GM19463 (cell line): ENCODE results near the gene TSG101.
A peak's percentile ranks its signal among the peaks of the same experiment; 100 is the strongest.

ENCODE experiments used
- ATAC-seq: cut with Tn5 transposase; IDR thresholded peaks from one replicate; pipeline ENCODE4 v1.9.1; 2021; ENCODE audit warnings: mild to moderate bottlenecking, moderate library complexity; ENCODE audit not compliant: unreplicated experiment

The TSG101 gene

GRCh38 chr11:18495271-18495670, 31.5 kb downstream of the TSG101 start:
- no peak for ATAC-seq

- no peak for ATAC-seq
Measured at GRCh38 chr11:18493310-18493709, 33.4 kb downstream of the TSG101 start.

GRCh38 chr11:18492888-18493287, 33.9 kb downstream of the TSG101 start:
- no peak for ATAC-seq

- no peak for ATAC-seq
Measured at GRCh38 chr11:18491924-18492323, 34.8 kb downstream of the TSG101 start.

GRCh38 chr11:18490736-18491485, 35.8 kb downstream of the TSG101 start:
- no peak for ATAC-seq

GRCh38 chr11:18490319-18490718, 36.4 kb downstream of the TSG101 start:
- ATAC-seq = no peak

GRCh38 chr11:18485913-18486528, 40.7 kb downstream of the TSG101 start:
- ATAC-seq = peak; percentile 97

- ATAC-seq = no peak
Measured at GRCh38 chr11:18479063-18479462, 47.7 kb downstream of the TSG101 start.

- no peak for ATAC-seq
Measured at GRCh38 chr11:18472587-18472986, 54.2 kb downstream of the TSG101 start.

GRCh38 chr11:18471995-18472394, 54.7 kb downstream of the TSG101 start:
- ATAC-seq = peak; percentile 70

GRCh38 chr11:18468961-18469360, 57.8 kb downstream of the TSG101 start:
- no peak for ATAC-seq

GRCh38 chr11:18468059-18468458, 58.7 kb downstream of the TSG101 start:
- ATAC-seq = no peak

GRCh38 chr11:18466402-18466801, 60.3 kb downstream of the TSG101 start:
- no peak for ATAC-seq

- ATAC-seq = no peak
Measured at GRCh38 chr11:18463439-18463838, 63.3 kb downstream of the TSG101 start.

GRCh38 chr11:18461909-18462308, 64.8 kb downstream of the TSG101 start:
- ATAC-seq = no peak

GRCh38 chr11:18459634-18460033, 67.1 kb downstream of the TSG101 start:
- no peak for ATAC-seq

GRCh38 chr11:18457450-18457849, 69.3 kb downstream of the TSG101 start:
- ATAC-seq = no peak

GRCh38 chr11:18455686-18456372, 70.9 kb downstream of the TSG101 start, which contains the start of gene LDHAL6A:
Gene LDHAL6A, plus strand, starts transcription at chr11:18455856. Its CDS starts 825 bp downstream, at chr11:18456681.
- no peak for ATAC-seq

GRCh38 chr11:18452927-18453326, 73.8 kb downstream of the TSG101 start:
- no peak for ATAC-seq

- no peak for ATAC-seq
Measured at GRCh38 chr11:18449251-18449650, 77.5 kb downstream of the TSG101 start.

- ATAC-seq = no peak
Measured at GRCh38 chr11:18438691-18439090, 88.1 kb downstream of the TSG101 start.
